Measurements from ENCODE around the gene DDIT4.
A peak's percentile ranks its signal among the peaks of the same experiment; 100 is the strongest.
"Not testable (repeated sequence)": the region's sequence is repeated elsewhere in the genome, so short reads cannot be mapped to it uniquely, and the experiment has no call there.

DDIT4 gene

DNA sequence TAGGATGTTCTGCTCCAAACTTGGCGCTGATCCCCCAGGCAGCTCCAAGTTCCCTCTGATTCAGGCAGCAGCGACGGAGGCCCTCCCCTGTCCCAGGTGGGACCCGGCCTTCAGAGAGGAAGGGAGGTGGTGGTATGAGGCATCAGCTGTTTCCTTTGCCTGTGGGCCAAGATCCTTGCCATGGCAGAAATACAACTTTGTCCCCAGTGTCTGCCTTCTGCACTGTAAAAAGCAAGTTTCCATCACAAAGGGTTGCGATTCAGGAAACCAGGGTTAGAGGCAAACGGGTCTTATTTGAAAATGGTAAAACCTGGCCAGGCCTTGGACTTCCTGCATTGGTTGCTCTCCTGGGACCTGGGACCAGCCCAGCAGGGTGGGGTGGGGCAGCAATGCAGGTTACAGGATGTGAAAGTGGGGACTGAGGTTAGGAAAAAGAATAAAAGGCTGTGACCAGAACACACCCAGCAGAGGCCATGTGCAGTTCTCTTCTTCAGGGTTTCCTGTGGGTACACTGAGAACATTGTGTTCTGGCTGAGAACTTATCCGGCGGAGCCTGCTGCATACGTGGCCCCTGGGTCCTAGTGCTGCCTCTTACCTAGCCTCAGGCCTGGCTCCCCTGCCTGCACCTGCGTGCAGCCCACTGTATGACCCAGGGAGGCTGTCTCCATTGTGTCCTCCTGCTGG is 25.1 kb upstream of the DDIT4 start:
- DNase-seq (ENCODE audit: extremely low read depth in 1 of 2, low read depth in 1 of 2), result peak; percentile 41 to 68

DNA sequence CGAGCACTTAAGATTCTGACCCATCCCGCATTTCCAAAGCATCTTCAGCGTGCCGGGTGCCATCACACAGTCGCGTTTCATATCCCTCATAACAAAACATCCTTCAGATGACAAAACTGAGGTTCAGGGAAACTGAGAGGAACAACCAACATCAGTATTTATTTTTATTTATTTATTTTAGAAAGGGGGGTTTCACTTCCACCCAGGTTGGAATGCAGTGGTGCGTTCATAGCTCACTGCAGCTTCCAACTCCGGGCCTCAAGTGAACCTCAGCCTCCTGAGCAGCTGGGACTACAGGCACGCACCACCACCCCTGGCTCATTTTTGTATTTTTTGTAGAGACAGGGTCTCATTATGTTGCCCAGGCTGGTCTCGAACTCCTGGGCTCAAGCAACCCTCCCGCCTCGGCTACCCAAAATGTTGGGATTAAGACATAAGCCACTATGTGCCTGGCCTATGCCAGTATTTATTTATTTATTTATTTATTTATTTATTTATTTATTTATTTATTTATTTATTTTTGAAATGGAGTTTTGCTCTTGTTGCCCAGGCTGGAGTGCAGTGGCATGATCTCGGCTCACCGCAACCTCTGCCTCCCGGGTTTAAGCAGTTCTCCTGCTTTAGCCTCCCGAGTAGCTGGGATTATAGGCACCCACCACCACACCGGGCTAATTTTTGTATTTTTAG is 24.4 kb upstream of the DDIT4 start:
- not testable (repeated sequence) for DNase-seq (ENCODE audit: extremely low read depth in 1 of 2, low read depth in 1 of 2)

DNA sequence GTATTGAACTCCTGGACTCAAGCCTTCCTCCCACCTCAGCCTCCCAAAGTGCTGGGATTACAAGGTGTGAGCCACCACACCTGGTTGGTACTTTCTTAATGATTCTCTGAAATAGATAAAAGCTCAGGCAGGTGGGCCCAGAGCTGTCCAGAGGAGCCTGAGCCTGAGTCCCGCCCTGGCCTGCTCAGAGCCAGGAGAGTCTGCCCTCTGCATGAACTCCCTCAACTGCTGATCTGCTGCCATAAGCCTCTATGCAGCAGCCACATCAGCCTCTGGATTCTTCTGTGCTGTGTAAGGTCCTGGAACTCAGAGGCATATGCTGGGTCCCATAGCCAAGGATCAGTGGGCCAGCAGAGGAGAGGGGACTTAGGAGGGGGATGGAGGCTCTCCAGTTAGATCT is 23.1 kb upstream of the DDIT4 start:
- no peak for DNase-seq (ENCODE audit: extremely low read depth in 1 of 2, low read depth in 1 of 2)

DNA sequence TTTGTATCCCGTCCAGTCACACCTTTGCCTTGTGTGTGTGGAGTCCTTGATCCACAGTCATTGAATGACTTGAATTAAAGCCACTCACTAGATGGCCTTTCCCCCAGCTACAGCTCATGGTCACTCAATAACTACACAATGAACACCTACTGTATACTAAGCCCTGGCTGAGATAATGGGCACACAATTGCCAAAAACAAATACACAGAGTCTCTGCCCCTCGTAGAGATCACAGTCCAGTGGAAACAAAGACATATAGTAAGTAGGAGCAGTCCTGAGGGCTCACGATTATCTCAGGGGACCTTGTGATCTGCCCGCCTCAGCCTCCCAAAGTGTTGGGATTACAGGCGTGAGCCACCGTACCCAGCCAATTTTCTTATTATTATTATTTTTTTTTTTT is 22.1 kb upstream of the DDIT4 start:
- DNase-seq (ENCODE audit: extremely low read depth in 1 of 2, low read depth in 1 of 2), result no peak

DNA sequence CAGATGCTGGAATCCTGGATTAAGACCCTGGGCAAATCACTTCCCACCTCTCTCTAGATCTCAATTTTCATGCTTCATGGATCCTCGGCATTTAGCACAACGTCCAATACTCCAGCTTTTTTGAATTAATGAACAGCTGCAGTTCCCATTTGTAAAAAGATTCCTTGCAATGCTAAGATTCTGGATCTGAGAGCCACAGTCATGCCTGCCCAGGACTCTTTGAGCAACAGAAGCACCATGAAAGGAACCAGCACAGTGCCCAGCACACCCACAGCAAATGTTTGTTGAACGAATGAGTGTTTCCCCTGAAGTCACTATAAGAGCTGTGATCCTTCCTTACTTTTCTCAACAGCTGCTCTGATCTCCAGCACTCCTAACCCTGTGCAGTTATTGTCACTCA is 20.8 kb upstream of the DDIT4 start:
- DNase-seq (ENCODE audit: extremely low read depth in 1 of 2, low read depth in 1 of 2), result no peak

DNA sequence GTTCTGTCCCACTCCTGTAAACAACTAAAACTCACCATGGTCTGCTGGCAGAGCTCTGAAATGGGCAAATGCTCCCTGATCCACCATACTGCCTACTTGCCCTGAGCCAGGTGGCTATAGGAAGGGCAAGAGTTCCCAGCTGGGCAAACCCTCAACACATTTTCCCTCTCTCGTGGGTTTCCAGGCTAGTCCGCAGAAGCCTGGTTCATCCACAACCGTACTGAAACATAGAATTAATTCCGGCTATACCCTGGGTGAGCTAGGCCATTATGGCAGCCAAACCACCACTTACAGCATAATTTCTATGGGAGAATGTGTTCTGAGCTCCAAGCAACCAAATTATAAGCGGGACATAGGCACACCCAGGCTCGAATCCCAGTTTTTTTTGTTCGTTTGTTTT is 20.1 kb upstream of the DDIT4 start:
- DNase-seq (ENCODE audit: extremely low read depth in 1 of 2, low read depth in 1 of 2), result no peak

DNA sequence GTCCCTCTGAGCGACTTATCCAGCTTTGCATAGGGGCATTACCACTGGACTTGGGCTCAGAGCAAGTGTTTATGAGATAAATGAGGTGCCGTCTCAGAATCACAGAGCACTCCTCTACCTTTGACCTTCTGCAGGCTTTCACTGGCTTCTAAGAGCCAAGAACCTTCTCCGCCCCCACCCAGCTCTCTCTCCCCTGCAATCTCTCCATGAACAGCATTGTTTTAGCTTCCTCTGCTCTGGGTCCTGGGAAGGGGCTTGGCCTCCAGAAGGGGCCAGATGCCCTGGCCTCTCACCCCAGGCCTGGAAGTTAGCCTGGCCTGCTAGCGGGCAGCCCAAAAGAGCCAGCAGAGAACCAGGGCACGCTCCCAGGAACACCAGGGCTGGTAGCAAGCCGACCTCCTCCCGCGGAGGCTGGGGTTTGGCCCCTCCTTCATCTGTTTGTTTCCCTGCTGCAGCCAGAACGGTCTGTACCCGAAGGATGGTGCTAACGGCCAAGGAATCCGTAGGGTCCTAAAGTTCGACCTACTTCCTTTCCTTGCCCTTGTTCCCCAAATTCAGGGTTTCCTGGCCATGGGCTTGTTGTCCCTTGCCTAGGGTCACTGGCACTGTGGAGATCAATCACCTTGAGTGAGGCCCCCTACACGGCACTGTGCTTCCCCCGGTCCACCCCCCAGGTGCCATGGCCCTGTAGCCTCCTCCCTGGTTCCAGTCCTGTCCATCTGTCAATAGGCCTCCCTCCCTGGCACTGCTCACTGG is 18.7 kb upstream of the DDIT4 start:
- DNase-seq (ENCODE audit: extremely low read depth in 1 of 2, low read depth in 1 of 2), result no peak

DNA sequence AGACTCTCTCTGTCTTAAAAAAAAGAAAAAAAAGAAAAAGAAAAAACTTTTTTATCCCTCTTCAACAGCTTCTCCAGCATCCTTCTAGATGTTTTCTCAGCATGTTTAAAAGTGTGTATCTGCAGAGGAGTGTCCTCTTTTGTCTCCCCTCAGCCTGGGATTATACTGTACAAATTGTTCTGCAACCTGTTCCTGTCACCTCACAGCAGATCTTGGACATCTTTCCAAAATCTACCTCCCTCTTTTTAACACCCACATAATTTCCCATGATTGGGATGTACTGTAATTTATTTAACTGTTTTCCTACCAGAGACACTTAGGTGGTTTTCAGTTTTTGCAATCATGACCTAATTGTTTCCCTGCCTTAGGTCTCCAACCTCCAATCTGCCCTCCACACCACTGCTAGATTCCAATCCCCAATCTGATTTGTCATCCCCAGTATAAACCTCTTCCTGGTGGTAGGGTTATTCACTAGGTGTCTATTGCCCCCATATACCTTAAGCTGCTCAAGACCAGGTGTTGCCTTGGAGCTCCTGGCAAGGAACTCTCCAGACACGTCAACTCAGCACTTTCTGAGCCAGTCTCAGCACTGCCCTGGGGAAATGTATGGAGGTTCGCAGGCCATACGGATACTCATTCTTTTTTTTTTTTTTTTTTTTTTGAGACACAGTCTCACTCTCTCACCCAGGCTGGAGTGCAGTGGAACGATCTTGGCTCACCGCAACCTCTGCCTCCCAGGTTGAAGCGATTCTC is 17.6 kb upstream of the DDIT4 start:
- DNase-seq (ENCODE audit: extremely low read depth in 1 of 2, low read depth in 1 of 2), result no peak

DNA sequence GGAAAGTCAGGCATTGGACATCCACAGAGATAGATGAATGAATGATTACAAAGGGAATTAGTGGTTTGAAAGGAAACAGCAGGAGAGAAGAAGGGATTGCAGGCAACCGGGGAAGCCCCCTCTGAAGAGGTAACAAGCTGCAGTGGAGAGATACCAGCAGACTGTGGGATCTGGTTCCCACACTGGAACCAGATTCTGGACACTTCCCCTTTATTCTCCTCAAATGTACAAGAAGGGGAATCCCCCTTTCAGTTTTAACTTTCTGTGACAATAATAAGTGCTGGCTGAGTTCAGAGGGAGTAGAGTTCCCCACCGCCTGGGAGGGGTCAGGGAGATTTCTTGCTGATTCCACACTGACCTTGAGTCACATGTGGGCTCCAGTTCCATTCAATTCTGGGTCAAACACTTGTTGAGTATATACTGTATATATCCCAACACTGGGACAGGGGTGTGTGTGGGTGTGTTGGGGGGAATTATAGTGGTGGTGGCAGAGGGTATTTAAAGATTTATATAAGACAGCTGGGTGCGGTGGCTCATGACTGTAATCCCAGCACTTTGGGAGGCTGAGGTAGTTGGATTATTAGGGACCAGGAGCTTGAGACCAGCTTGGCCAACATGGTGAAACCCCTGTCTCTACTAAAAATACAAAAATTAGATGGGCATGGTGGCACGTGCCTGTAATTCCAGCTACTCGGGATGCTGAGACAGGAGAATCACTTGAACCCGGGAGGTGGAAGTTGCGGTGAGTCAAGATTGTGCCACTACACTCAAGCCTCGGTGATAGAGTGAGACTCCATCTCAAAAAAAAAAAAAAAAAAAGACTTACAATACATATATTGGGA is 16.5 kb upstream of the DDIT4 start:
- DNase-seq (ENCODE audit: extremely low read depth in 1 of 2, low read depth in 1 of 2), result no peak

DNA sequence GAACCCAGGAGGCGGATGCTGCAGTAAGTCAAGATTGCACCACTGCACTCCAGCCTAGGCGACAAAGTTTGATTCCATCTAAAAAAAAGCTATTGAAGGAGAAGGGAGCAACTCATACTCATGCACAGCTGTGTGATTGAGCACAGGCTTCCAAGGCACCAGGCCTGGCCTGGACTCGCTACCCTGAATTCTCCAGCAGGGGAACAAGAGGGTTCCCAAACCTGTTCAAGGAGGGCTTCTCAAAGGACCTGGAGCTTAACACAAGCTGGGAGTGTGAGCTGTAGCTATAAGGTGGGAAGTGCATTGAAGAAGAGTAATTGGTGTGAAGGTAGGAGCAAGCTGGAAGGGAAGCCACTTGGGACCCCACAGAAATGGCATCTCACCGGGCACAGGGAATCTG is 15.1 kb upstream of the DDIT4 start:
- DNase-seq (ENCODE audit: extremely low read depth in 1 of 2, low read depth in 1 of 2), result no peak

DNA sequence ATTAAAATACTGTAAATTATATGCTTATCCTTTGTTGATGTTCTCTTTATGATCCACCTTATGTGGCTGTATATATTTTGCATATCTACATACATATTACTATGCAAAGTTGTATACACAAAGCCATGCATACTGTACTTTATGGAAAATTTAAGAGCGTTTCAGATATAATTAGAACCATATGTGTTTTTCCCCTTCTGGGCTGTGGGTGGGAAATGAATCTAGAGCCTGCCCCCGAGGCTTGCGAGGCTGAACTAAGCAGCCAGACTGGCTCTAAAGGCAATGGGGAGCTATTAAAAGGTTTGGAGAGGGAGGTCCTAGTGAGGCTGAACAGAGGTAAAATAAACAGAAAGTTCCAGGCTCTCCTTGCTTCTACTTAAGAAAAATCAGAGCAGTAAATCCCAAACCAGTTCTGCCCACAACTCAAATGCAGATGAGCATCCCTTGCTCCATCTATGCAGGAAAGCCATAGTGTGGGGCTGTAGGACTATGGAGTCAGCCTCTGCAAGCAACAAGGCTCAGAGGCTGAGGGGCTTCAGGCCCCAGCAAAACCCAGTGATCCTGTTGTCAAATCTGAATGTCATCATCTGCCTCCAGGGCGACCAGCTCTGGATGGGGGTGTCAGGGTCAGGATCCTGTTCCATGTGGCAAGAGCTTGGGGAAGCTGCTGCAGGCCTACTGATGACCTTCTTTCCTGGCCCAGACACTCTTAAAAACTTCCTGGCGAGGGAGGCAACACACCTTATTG is 14.1 kb upstream of the DDIT4 start:
- DNase-seq (ENCODE audit: extremely low read depth in 1 of 2, low read depth in 1 of 2), result no peak

DNA sequence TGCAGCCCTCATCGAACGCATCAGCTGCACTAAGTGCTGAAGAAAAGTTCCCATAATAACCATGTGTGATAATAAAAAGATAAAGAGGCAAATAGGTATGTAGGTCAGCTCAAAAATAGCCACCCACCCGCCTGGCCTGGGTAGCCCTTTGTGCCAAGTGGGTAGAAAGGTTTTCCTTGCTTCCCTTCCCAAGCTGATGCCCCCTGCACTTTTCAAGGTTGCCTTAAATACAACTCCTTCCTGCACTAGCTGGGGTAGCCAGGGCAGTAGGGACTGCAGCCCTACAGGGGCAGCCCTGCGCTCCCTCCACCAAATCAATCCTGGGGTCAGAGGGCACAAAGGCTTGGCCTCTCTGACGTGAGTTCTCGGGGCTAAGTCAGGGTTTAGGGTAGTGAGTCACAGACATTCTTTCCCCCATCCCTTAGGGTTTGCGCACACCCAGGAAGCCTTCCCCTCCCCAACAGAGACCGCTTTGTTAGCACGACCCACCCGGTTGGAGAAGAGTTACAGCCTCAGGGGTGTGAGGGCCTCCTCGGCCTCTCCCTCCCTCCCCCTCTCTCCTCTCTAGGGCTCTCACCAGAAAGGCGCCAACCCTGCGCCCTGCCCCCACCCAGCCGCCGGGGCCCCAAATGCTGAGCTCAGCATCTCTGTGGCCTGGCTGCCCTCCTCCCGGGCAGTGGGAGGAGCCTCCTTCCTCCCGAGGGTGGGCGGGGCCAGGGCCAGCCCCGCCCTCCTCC is 13.3 kb upstream of the DDIT4 start:
- peak; percentile 86 to 89 for DNase-seq (ENCODE audit: extremely low read depth in 1 of 2, low read depth in 1 of 2)

DNA sequence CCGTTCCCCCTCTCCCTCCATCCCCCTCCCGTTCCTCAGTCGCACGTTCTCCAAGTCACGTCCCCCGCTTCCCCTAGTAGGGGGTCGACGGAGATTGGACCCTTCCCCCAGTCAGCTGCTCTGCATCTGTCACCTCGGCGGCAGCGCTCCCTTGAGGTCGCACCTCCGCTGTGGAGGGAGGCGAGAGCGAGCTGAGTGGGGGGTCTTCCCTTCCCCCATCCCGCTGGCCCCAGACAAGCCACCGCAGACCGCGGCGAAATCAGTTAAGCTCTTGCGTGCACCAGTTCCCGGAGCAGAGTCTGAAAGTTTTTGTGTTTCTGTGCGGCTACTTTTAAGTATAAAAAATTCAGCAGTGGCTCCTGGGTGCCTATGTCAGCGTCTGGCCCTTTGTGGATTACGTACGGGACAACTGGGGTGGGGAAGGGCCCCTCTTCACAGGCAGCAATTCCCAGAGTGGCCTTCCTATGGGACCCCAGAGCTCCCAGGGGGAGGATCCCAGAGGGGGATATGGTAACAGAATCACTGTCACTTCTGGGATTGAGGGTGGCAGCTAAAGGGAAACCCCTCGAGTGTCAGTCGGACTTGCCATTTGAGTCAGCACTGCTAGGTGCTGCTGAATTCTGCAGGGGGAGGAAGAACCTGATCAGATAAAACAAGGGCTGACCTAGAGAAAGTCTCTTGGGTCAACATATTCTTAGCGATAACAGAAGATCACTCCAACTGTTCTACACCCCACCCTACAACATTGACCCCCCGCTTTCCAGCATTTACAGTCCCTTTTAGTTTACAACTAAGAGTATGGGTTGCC is 12.5 kb upstream of the DDIT4 start:
- peak in 1 of 2 donors; percentile 73 for DNase-seq (ENCODE audit: extremely low read depth in 1 of 2, low read depth in 1 of 2)

DNA sequence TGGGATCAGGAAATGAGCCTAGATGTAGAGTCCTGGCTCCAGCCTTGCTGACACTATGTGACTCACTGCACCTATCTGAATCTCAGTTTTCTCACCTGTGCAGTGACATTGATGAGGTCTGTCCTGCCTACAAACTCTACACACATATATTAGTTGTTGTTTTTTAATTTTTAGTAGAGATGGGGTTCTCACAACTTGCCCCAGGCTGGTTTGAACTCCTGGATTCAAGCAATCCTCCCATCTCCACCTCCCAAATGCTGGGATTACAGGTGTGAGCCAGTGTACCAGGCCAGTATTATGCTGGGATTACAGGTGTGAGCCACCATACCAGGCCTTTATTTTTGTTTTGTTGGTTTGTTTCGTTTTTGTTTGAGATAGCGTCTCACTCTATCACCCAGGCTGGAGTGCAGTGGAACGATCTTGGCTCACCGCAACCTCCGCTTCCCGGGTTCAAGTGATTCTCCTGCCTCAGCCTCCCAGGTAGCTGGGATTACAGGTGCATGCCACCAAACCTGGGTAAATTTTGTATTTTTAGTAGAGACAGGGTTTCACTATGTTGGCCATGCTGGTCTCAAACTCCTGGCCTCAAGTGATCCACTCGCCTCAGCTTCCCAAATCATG is 11.8 kb upstream of the DDIT4 start:
- no peak for DNase-seq (ENCODE audit: extremely low read depth in 1 of 2, low read depth in 1 of 2)

DNA sequence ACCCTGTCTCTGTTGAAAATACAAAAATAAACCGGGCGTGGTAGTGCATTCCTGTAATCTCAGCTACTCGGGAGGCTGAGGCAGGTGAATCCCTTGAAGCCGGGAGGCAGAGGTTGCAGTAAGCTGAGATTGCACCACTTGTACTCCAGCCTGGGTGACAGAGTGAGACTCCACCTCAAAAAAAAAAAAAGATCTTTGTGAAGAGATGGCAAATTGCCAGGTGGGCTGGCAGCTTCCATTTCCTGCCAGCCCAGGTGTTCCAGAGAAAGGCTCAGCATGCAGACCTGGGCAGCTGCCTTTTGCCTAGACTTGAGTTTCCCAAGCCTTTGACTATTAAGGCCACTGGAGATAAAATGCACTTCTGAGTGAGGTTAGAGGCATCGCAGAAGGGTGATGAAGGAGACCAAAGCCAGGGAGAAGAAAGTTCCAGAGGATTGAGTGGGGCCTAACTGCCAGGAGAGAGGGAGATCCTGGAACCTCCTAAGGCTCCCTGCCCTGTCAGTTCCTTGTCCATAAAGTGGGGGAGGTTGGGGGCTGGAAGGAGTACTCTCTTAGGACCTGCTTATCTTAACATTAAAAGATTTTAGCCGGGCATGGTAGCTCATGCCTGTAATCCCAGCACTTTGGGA is 10.0 kb upstream of the DDIT4 start:
- DNase-seq (ENCODE audit: extremely low read depth in 1 of 2, low read depth in 1 of 2), result no peak

DNA sequence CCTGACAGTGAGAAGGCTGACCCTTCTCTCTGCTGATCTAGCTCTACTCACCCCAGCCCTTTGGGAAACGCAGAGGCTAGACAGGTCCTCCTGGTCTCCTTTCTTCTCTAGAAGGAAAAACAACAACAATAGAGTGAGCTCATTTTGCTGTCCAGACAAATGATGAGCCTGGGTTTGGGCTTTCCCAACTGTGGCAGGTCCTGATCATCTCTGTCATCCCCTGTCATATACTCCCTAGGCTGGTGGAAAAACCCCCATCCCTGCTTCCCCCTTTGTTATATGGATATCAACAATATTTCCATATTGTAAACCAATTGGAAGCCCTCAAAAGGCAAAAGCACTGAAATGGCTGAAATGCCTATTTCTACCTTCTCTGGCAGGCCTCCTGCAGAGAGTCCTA is 9.2 kb upstream of the DDIT4 start:
- DNase-seq (ENCODE audit: extremely low read depth in 1 of 2, low read depth in 1 of 2), result no peak

DNA sequence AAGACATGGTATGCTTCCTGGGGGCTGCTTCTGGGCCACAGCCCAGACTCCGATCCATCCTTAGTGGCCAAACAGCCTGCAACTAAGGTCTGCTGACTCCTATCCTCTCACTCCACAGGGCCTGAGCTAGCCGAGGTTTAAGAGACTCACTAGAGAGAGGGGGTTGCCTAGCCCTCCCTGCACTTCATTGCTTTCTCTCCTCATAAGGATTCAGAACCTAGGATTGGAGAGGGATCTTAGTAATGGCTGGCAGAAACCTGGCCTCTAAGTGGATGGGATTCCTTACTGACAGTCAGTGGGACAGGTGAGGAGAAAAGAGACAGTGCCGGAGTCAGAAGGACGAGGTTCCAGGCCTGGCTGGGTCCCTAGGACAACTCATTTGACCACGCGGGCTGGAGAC is 8.2 kb upstream of the DDIT4 start:
- DNase-seq (ENCODE audit: extremely low read depth in 1 of 2, low read depth in 1 of 2), result no peak
